ENCODE data around the gene C5orf63.

GRCh38 chr5:127089191-127089590 is 15.9 kb upstream of the C5orf63 start:
- TF ChIP-seq CTCF (IDR thresholded peaks at IDR 0.05), result no peak
- TF ChIP-seq POLR2A (IDR thresholded peaks at IDR 0.05), result no peak

Data from Peyer's patch (tissue), 4 donors.